DOHH2 (cell line): ENCODE measurements around the gene EYA2.

Experiments
- H3F3A ChIP-seq: fragments of 200-600 bp; sonication (generic), shearing (Covaris generic); 2 replicates; pipeline ENCODE4 v1.6.0; 2016; ENCODE audit warnings: antibody characterized with exemption, mild to moderate bottlenecking; ENCODE audit not compliant: control insufficient read depth, insufficient read depth
- H3K27ac ChIP-seq: fragments of 200-600 bp; sonication (generic); 2 replicates; pipeline ENCODE4 v1.5.1; 2014; ENCODE audit warnings: low read depth, mild to moderate bottlenecking, low read length, moderate library complexity
- H3K27me3 ChIP-seq: fragments of 200-600 bp; sonication (generic); 2 replicates; pipeline ENCODE4 v1.6.1; 2014; ENCODE audit warnings: mild to moderate bottlenecking, low read length, mixed read lengths; ENCODE audit not compliant: control insufficient read depth
- H3K36me3 ChIP-seq: fragments of 200-600 bp; sonication (generic); 2 replicates; pipeline ENCODE4 v1.6.1; 2014; ENCODE audit warnings: mild to moderate bottlenecking, low read length, moderate library complexity, mixed read lengths; ENCODE audit not compliant: control insufficient read depth
- H3K4me1 ChIP-seq: fragments of 200-600 bp; sonication (generic); 2 replicates; pipeline ENCODE4 v1.6.1; 2014; ENCODE audit warnings: mild to moderate bottlenecking, low read length, mixed read lengths; ENCODE audit not compliant: control insufficient read depth
- H3K4me2 ChIP-seq: fragments of 200-600 bp; sonication (generic); 2 replicates; pipeline ENCODE4 v1.6.0; 2014; ENCODE audit warnings: mild to moderate bottlenecking, low read length, moderate library complexity
- H3K4me3 ChIP-seq: fragments of 200-600 bp; sonication (generic); 2 replicates; pipeline ENCODE4 v1.5.1; 2014; ENCODE audit warnings: mild to moderate bottlenecking, low read length, mixed read lengths
- H3K79me2 ChIP-seq: fragments of 200-600 bp; sonication (generic); 2 replicates; pipeline ENCODE4 v1.6.1; 2014; ENCODE audit warnings: mild to moderate bottlenecking, low read length, mixed read lengths; ENCODE audit not compliant: control insufficient read depth
- H3K9me2 ChIP-seq: fragments of 200-600 bp; sonication (generic); replicated peaks from 2 replicates; pipeline ENCODE4 v1.6.1; 2014; ENCODE audit warnings: mild to moderate bottlenecking, low read length, mixed read lengths; ENCODE audit not compliant: control insufficient read depth
- H3K9me3 ChIP-seq: fragments of 200-600 bp; sonication (generic); 2 replicates; pipeline ENCODE4 v1.6.1; 2014; ENCODE audit warnings: antibody characterized with exemption, low read length, mixed read lengths; ENCODE audit not compliant: control insufficient read depth, insufficient read depth
- H4K20me1 ChIP-seq: fragments of 200-600 bp; sonication (generic); 2 replicates; pipeline ENCODE4 v1.6.0; 2014; ENCODE audit warnings: low read depth, mild to moderate bottlenecking, antibody characterized with exemption, low read length, moderate library complexity; ENCODE audit not compliant: control insufficient read depth, insufficient read depth
- EZH2phosphoT487 ChIP-seq: fragments of 200-600 bp; sonication (generic); IDR thresholded peaks from 2 replicates; pipeline ENCODE4 v1.6.1; 2017; ENCODE audit warnings: borderline replicate concordance, mild to moderate bottlenecking, antibody characterized with exemption, low read length, moderate library complexity, mixed read lengths
- TF ChIP-seq, protein P1 (sequence below): fragments of 200-600 bp; sonication (generic); IDR thresholded peaks from one replicate; pipeline ENCODE4 v1.5.1; 2014; ENCODE audit warnings: antibody characterized with exemption, mild to moderate bottlenecking, low read depth, low read length; ENCODE audit not compliant: poor library complexity, severe bottlenecking

EYA2 gene

DNA sequence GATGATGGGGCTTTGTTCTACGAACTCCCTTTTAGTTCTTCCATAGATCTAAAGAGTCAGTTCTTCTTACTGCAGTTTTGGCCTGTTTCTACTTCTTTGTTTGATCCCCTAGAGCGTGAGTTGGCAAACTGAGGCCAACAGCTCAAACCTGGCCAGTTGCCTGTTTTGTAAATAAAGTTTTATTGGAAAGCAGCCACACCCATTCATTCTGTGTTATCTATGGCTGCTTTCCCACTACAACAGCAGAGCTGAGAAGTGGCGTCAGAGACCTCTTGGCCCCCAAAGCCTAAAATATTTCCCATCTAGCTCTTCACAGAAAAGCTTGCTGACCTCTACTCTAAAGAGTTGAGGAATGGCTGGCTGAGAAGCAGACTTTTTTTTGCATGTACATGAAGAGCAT, 52.2 kb downstream of the EYA2 start:
- H3K79me2 ChIP-seq: no peaks in the 10 kb centered on the region
- no peak overlapping the region for H3K27ac ChIP-seq
- H3K4me2 ChIP-seq: no peak overlapping the region
- no peaks in the 10 kb centered on the region for H3K36me3 ChIP-seq
- H3K4me1 ChIP-seq: no peaks in the 10 kb centered on the region
- no peak overlapping the region for H3K4me3 ChIP-seq
- TF ChIP-seq EZH2phosphoT487: no peak
- TF ChIP-seq, protein P1, sequence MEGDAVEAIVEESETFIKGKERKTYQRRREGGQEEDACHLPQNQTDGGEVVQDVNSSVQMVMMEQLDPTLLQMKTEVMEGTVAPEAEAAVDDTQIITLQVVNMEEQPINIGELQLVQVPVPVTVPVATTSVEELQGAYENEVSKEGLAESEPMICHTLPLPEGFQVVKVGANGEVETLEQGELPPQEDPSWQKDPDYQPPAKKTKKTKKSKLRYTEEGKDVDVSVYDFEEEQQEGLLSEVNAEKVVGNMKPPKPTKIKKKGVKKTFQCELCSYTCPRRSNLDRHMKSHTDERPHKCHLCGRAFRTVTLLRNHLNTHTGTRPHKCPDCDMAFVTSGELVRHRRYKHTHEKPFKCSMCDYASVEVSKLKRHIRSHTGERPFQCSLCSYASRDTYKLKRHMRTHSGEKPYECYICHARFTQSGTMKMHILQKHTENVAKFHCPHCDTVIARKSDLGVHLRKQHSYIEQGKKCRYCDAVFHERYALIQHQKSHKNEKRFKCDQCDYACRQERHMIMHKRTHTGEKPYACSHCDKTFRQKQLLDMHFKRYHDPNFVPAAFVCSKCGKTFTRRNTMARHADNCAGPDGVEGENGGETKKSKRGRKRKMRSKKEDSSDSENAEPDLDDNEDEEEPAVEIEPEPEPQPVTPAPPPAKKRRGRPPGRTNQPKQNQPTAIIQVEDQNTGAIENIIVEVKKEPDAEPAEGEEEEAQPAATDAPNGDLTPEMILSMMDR: no peak
- no peaks in the 10 kb centered on the region for H3K9me3 ChIP-seq
- no peaks in the 10 kb centered on the region for H3K27me3 ChIP-seq
- no peaks in the 10 kb centered on the region for H3K9me2 ChIP-seq
- H4K20me1 ChIP-seq: no peaks in the 10 kb centered on the region
- H3F3A ChIP-seq: no peaks in the 10 kb centered on the region

DNA sequence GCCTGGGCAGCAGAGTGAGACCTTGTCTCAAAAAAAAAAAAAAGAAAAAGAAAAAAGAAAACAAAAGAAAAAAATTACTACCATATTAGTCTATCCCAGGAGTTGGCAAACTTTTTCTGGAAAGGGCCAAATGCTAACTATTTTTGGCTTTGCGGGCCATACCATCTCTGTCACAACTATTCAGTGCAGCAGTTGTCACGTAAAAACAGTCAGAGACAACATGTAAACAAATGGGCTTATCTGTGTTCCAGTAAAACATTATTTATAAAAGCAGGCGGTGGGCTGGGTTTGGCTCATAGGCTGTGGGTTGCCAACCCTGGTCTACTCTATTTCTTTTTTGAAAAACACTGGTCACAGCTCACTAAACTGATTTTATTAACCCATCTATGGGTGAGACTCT, 53.4 kb downstream of the EYA2 start:
- H3K36me3 ChIP-seq: no peaks in the 10 kb centered on the region
- H3K4me3 ChIP-seq: no peak overlapping the region
- H3F3A ChIP-seq: no peaks in the 10 kb centered on the region
- no peaks in the 10 kb centered on the region for H3K9me2 ChIP-seq
- H3K27me3 ChIP-seq: no peaks in the 10 kb centered on the region
- H4K20me1 ChIP-seq: no peaks in the 10 kb centered on the region
- TF ChIP-seq, protein P1: no peak
- TF ChIP-seq EZH2phosphoT487: no peak
- H3K4me2 ChIP-seq: no peak overlapping the region
- no peak overlapping the region for H3K27ac ChIP-seq
- no peaks in the 10 kb centered on the region for H3K4me1 ChIP-seq
- no peaks in the 10 kb centered on the region for H3K79me2 ChIP-seq
- no peaks in the 10 kb centered on the region for H3K9me3 ChIP-seq

DNA sequence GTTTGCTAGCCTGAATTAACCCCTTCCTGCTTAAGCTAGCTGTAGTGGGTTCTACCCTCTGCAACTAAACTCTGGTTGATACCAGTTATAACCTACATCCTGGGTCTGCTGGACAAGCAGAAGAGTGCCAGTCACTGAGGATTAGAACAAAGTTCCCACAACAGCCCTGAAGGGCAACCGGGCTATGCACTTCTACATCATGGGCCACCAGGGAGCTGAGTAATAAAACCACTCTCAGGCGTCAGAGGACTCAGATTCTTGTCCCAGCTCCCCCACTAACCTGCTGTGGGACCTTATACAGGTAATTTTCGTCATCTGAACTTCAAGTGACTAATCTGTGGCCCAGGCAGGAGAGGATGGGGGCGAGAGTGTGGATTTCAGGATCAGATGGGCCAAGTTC, 56.8 kb downstream of the EYA2 start:
- no peaks in the 10 kb centered on the region for H3K4me1 ChIP-seq
- no peak for TF ChIP-seq EZH2phosphoT487
- TF ChIP-seq, protein P1: no peak
- no peaks in the 10 kb centered on the region for H3F3A ChIP-seq
- H3K4me3 ChIP-seq: no peak overlapping the region
- no peaks in the 10 kb centered on the region for H3K79me2 ChIP-seq
- H3K4me2 ChIP-seq: no peak overlapping the region
- H4K20me1 ChIP-seq: no peaks in the 10 kb centered on the region
- H3K27ac ChIP-seq: no peak overlapping the region
- H3K9me2 ChIP-seq: no peaks in the 10 kb centered on the region
- no peaks in the 10 kb centered on the region for H3K27me3 ChIP-seq
- no peaks in the 10 kb centered on the region for H3K9me3 ChIP-seq
- no peaks in the 10 kb centered on the region for H3K36me3 ChIP-seq

DNA sequence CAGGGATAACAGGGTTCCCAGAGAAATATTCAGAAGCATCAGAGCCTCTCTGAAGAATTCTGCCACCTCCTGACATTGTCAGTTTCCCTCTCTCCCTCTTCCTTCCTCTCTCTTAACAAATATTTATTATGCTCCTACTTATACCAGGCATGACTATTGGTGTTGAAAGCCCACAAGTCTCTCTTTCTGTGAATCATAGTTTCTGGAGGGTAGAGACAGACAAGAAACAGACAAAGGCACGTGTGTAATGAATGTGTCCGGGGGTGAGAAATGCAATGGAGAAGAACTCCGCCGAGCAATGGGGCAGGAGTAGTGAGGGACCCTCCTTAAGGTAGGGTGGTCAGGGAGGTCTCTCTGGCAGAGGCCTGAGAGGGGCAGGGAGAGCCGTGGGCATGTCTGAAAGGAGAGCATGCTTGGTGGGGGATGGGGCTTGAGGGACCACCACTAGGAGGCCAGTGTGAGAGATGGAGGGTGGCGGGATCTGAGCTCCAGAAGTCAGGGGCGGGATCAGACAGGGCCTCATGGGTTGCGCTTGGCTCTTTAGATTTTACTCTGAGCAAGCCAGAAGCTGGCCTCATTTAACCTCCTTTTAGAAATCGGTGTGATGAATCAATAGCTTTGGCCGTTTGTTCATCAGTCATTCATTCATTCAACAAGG, 57.3 kb downstream of the EYA2 start:
- no peaks in the 10 kb centered on the region for H3K9me3 ChIP-seq
- H3K36me3 ChIP-seq: no peaks in the 10 kb centered on the region
- TF ChIP-seq, protein P1: no peak
- no peak for TF ChIP-seq EZH2phosphoT487
- no peak overlapping the region for H3K4me3 ChIP-seq
- no peaks in the 10 kb centered on the region for H3K4me1 ChIP-seq
- H3K4me2 ChIP-seq: no peak overlapping the region
- H4K20me1 ChIP-seq: no peaks in the 10 kb centered on the region
- H3K79me2 ChIP-seq: no peaks in the 10 kb centered on the region
- no peaks in the 10 kb centered on the region for H3K27me3 ChIP-seq
- no peaks in the 10 kb centered on the region for H3F3A ChIP-seq
- H3K27ac ChIP-seq: no peak overlapping the region
- H3K9me2 ChIP-seq: no peaks in the 10 kb centered on the region
